HepG2 (cell line): ENCODE results near the gene FAHD1. TPM values are rescaled to one million over a fixed set of nuclear protein-coding genes. Genes with fewer than 3 reads are reported as not detected.

Source experiments
- AGO1 ChIP-seq: fragments of 200-400 bp; formaldehyde crosslinking; IDR thresholded peaks from 2 replicates; pipeline ENCODE4 v1.6.1; 2017; ENCODE audit warnings: mild to moderate bottlenecking, low read depth, low read length, moderate library complexity; ENCODE audit not compliant: poor library complexity, severe bottlenecking
- ATF5 ChIP-seq: sonication (generic); formaldehyde crosslinking; IDR thresholded peaks from 2 replicates; pipeline ENCODE4 v1.4.0; 2020; ENCODE audit warnings: mild to moderate bottlenecking, low read depth, missing genetic modification reagents
- CSRNP1 ChIP-seq: sonication (generic); formaldehyde crosslinking; IDR thresholded peaks from 2 replicates; pipeline ENCODE4 v1.8.1; 2023; ENCODE audit warnings: mild to moderate bottlenecking, missing genetic modification reagents
- MED13 ChIP-seq: sonication (generic); formaldehyde crosslinking; IDR thresholded peaks from 2 replicates; pipeline ENCODE4 v1.5.0; 2020; ENCODE audit warnings: missing genetic modification reagents
- PHF20 ChIP-seq: sonication (generic); formaldehyde crosslinking; IDR thresholded peaks from 2 replicates; pipeline ENCODE4 v1.5.0; 2020; ENCODE audit warnings: mild to moderate bottlenecking, missing genetic modification reagents
- SMYD3 ChIP-seq: sonication (generic); formaldehyde crosslinking; IDR thresholded peaks from 2 replicates; pipeline ENCODE4 v1.8.1; 2023; ENCODE audit warnings: mild to moderate bottlenecking, missing genetic modification reagents
- YY1 ChIP-seq: IDR thresholded peaks from 2 replicates; pipeline ENCODE4 v1.6.1; 2011; ENCODE audit warnings: low read length, low read depth, moderate library complexity, mild to moderate bottlenecking; ENCODE audit not compliant: insufficient read depth, insufficient replicate concordance
- ZBTB40 ChIP-seq, 2 experiments: fragments of 450-650 bp in 1 of 2; sonication (generic) in 1 of 2; formaldehyde crosslinking in 1 of 2; IDR thresholded peaks; 2 replicates each; pipeline versions ENCODE4 v1.6.1 to v1.8.0; 2016 to 2022; ENCODE audit warnings: antibody characterized with exemption in 1 of 2, mild to moderate bottlenecking in 1 of 2, missing genetic modification reagents in 1 of 2
- ZFP36L2 ChIP-seq: sonication (generic); formaldehyde crosslinking; IDR thresholded peaks from 2 replicates; pipeline ENCODE4 v1.4.0; 2020; ENCODE audit warnings: missing genetic modification reagents
- ZNF331 ChIP-seq: sonication (generic); formaldehyde crosslinking; IDR thresholded peaks from 2 replicates; pipeline ENCODE4 v1.4.0; 2020; ENCODE audit warnings: missing genetic modification reagents
- ZNF354B ChIP-seq: sonication (generic); formaldehyde crosslinking; IDR thresholded peaks from 2 replicates; pipeline ENCODE4 v1.8.0; 2022; ENCODE audit warnings: mild to moderate bottlenecking, missing genetic modification reagents
- ZNF382 ChIP-seq: sonication (generic); formaldehyde crosslinking; IDR thresholded peaks from 2 replicates; pipeline ENCODE4 v1.5.0; 2020; ENCODE audit warnings: missing genetic modification reagents, mild to moderate bottlenecking, borderline replicate concordance
- ZNF503 ChIP-seq: sonication (generic); formaldehyde crosslinking; IDR thresholded peaks from 2 replicates; pipeline ENCODE4 v1.4.0; 2020; ENCODE audit warnings: missing genetic modification reagents
- ZNF776 ChIP-seq: sonication (generic); formaldehyde crosslinking; IDR thresholded peaks from 2 replicates; pipeline ENCODE4 v1.4.0; 2020; ENCODE audit warnings: mild to moderate bottlenecking, missing genetic modification reagents
- ZNF841 ChIP-seq: sonication (generic); formaldehyde crosslinking; IDR thresholded peaks from 2 replicates; pipeline ENCODE4 v1.8.1; 2023; ENCODE audit warnings: missing genetic modification reagents, borderline replicate concordance
- polyA plus RNA-seq, 8 experiments: library from polyadenylated mRNA; depleted of rRNA in 3 of 8; stranded (reverse) in 7 of 8; unstranded in 1 of 8; fragments of >200 nt; fragmentation: Illumina TruSeq in 4 of 8; extraction: Trizol in 4 of 8; gene quantifications; 2 replicates each; pipeline versions ENCODE4 v1.2.1 to v1.2.3, GENCODE V29; 2011 to 2016; ENCODE audit warnings: low read depth in 4 of 8, missing spikeins in 1 of 8, mixed read lengths in 1 of 8; ENCODE audit not compliant: insufficient read depth in 1 of 8
- total RNA-seq, 5 experiments: library from RNA; depleted of rRNA; stranded (reverse); fragments of >200 nt; fragmentation: Illumina TruSeq; extraction: Trizol; gene quantifications; 2 replicates each; pipeline ENCODE4 v1.2.3, GENCODE V29; 2016; ENCODE audit warnings: low read depth in 1 of 5

FAHD1 gene
- total and polyA plus RNA-seq, 2 of the 13 experiments (the other 11 are each of a cell fraction or from before 2014, with no cell fraction given): 39.0 to 45.3 TPM

- TF ChIP-seq ZBTB40 (IDR thresholded peaks at IDR 0.05) (no peak), ZBTB40 (CRISPR knock-in tag; IDR thresholded peaks at IDR 0.05) (no peak), ZNF354B (CRISPR knock-in tag) (no peak), ATF5 (CRISPR knock-in tag) (no peak), MED13 (CRISPR knock-in tag) (no peak), PHF20 (no peak), ZNF776 (CRISPR knock-in tag) (peak; percentile 47; the same call in 1 of the 2 replicates), AGO1 (peak; percentile 23), SMYD3 (CRISPR knock-in tag) (no peak), ZNF382 (CRISPR knock-in tag) (no peak), ZNF331 (CRISPR knock-in tag) (peak; percentile 19; the same call in 1 of the 2 replicates), CSRNP1 (CRISPR knock-in tag) (no peak), ZFP36L2 (CRISPR knock-in tag) (no peak), ZNF503 (CRISPR knock-in tag) (no peak), ZNF841 (no peak), YY1 (no peak)
Measured at GRCh38 chr16:1794221-1794871, 32.7 kb upstream of the FAHD1 start (continued).
